ENCODE data around the gene POTEG. TPM values are rescaled to one million over a fixed set of nuclear protein-coding genes. Genes with fewer than 3 reads are reported as not detected.
A peak's percentile ranks its signal among the peaks of the same experiment; 100 is the strongest.
"Not testable (repeated sequence)": the region's sequence is repeated elsewhere in the genome, so short reads cannot be mapped to it uniquely, and the experiment has no call there.

Gene POTEG
- total RNA-seq, 2 experiments from 2014 or later: not detected

DNA sequence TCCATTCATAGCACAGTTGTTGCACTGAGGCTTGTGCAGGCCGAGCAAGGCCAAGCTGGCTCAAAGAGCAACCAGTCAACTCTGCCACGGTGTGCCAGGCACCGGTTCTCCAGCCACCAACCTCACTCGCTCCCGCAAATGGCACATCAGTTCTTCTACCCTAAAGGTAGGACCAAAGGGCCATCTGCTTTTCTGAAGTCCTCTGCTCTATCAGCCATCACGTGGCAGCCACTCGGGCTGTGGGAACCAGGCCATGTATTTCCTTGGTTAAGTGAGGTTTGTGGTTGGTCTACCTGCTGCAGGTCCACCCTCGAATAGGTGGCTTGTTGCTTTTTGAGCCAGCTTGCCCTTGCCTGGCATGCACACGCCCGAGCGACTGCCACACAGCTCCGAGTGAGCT is 39.4 kb downstream of the POTEG start:
- H3K27ac Mint-ChIP-seq; intact Hi-C loops (cut with DNase I, micrococcal nuclease); H3K36me3 ChIP-seq (ENCODE audit: insufficient read depth, low read length); H3K9me3 Mint-ChIP-seq; ATAC-seq (ENCODE audit: poor library complexity); H3K4me3 ChIP-seq (ENCODE audit: low read length); H3K27ac ChIP-seq (ENCODE audit: low read depth in 1 of 2, low read length in 2 of 2); H3K27me3 Mint-ChIP-seq; H3K27me3 ChIP-seq (ENCODE audit: control insufficient read depth in 1 of 2, insufficient read depth in 2 of 2, low read length in 2 of 2); H3K36me3 Mint-ChIP-seq (ENCODE audit: low read depth); H3K4me3 Mint-ChIP-seq; H3K4me1 ChIP-seq (ENCODE audit: insufficient read depth, low read length); H3K4me1 Mint-ChIP-seq (ENCODE audit: low read depth); POLR2A ChIA-PET; CTCF ChIA-PET: not testable (repeated sequence)
- H3K9me3 ChIP-seq (ENCODE audit: control insufficient read depth in 1 of 2, insufficient read depth in 1 of 2, low read length in 2 of 2): peaks cover 0 to 15% of the 10 kb centered on the region in 2 experiments
- peak in 1 of 14 experiments; percentile 33 for DNase-seq

DNA sequence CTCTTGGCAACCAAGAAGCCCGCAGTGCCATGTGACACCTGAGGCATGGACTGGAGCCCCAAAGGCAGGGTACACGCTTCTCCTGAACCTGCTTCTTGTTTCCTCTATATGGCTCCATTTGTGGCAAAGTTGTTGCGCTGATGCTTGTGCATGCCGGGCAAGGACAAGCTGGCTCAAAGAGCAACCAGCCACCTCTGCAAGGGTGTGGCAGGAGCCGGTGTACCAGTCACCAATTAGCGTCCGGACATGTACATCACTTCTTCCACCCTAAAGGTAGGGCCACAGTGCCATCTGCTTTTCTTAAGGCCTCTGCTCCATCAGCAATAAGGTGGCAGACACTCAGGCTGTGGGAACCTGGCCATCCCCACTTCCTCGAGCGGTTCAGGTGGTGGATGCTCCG is 43.9 kb downstream of the POTEG start:
- H3K9me3 Mint-ChIP-seq; intact Hi-C loops (cut with DNase I, micrococcal nuclease); H3K4me3 Mint-ChIP-seq; H3K27me3 Mint-ChIP-seq; H3K36me3 ChIP-seq (ENCODE audit: insufficient read depth, low read length); POLR2A ChIA-PET; CTCF ChIA-PET; H3K27ac Mint-ChIP-seq; ATAC-seq (ENCODE audit: poor library complexity); H3K4me1 ChIP-seq (ENCODE audit: insufficient read depth, low read length); H3K27me3 ChIP-seq (ENCODE audit: control insufficient read depth in 1 of 2, insufficient read depth in 2 of 2, low read length in 2 of 2); H3K4me3 ChIP-seq (ENCODE audit: low read length); H3K4me1 Mint-ChIP-seq (ENCODE audit: low read depth); H3K36me3 Mint-ChIP-seq (ENCODE audit: low read depth); H3K27ac ChIP-seq (ENCODE audit: low read depth in 1 of 2, low read length in 2 of 2): not testable (repeated sequence)
- H3K9me3 ChIP-seq (ENCODE audit: control insufficient read depth in 1 of 2, insufficient read depth in 1 of 2, low read length in 2 of 2): peaks cover 0 to 27% of the 10 kb centered on the region in 2 experiments
- DNase-seq: peak in 1 of 14 experiments; percentile 34

DNA sequence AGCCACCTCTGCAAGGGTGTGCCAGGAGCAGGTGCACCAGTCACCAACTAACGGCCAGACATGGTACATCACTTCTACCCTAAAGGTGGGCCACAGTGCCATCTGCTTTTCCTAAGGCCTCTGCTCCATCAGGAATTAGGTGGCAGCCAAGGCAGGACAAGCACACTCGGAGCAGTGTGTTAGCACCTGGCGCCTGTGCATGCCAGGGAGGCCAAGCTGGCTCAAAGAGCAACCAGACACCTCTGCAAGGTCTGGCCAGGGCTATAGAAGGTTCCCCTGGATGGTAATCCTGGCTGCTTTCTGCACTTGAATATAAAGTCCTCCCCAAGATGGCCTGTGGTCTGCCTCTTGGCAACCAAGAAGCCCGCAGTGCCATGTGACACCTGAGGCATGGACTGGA is 45.4 kb downstream of the POTEG start:
- H3K9me3 Mint-ChIP-seq; H3K27ac ChIP-seq (ENCODE audit: low read depth in 1 of 2, low read length in 2 of 2); H3K4me1 ChIP-seq (ENCODE audit: insufficient read depth, low read length); DNase-seq; H3K27ac Mint-ChIP-seq; H3K36me3 Mint-ChIP-seq (ENCODE audit: low read depth); H3K4me1 Mint-ChIP-seq (ENCODE audit: low read depth); ATAC-seq (ENCODE audit: poor library complexity); CTCF ChIA-PET; POLR2A ChIA-PET; intact Hi-C loops (cut with DNase I, micrococcal nuclease); H3K36me3 ChIP-seq (ENCODE audit: insufficient read depth, low read length); H3K4me3 Mint-ChIP-seq; H3K4me3 ChIP-seq (ENCODE audit: low read length); H3K27me3 ChIP-seq (ENCODE audit: control insufficient read depth in 1 of 2, insufficient read depth in 2 of 2, low read length in 2 of 2); H3K27me3 Mint-ChIP-seq: not testable (repeated sequence)
- peaks cover 0 to 33% of the 10 kb centered on the region in 2 experiments for H3K9me3 ChIP-seq (ENCODE audit: control insufficient read depth in 1 of 2, insufficient read depth in 1 of 2, low read length in 2 of 2)

DNA sequence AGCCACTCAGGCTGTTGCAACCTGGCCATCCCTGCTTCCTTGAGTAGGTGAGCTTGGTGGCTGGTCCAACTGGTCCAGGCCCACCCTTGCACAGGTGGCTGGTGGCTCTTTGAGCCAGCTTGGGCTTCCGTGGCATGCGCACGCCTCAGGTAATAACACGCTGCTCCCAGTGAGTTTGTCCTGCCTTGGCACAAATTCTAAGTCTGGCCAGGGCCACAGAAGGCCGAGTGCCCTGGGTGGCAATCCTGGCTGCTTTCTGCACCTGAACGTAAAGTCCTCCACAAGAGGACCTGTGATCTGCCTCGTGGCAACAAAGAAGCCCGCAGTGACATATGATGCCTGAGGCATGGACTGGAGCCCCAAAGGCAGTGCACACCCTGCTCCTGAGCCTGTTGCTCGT is 47.1 kb downstream of the POTEG start:
- H3K4me3 Mint-ChIP-seq; ATAC-seq (ENCODE audit: poor library complexity): not testable (repeated sequence)

DNA sequence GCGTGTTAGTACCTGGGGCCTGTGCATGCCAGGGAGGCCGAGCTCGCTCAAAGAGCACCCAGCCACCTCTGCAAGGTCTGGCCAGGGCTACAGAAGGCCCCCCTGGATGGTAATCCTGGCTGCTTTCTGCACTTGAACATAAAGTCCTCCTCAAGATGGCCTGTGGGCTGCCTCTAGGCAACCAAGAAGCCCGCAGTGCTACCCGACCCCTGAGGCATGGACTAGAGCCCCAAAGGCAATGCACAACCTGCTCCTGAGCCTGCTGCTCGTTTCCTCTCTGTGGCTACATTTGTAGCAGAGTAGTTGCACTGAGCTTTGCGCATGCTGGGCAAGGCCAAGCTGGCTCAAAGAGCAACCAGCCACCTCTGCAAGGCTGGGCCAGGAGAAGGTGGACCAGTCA is 47.8 kb downstream of the POTEG start:
- POLR2A ChIA-PET; intact Hi-C loops (cut with DNase I, micrococcal nuclease); H3K4me3 ChIP-seq (ENCODE audit: low read length); H3K9me3 Mint-ChIP-seq; H3K27ac Mint-ChIP-seq; H3K27ac ChIP-seq (ENCODE audit: low read depth in 1 of 2, low read length in 2 of 2); ATAC-seq (ENCODE audit: poor library complexity); H3K36me3 ChIP-seq (ENCODE audit: insufficient read depth, low read length); H3K4me3 Mint-ChIP-seq; CTCF ChIA-PET; H3K4me1 Mint-ChIP-seq (ENCODE audit: low read depth); H3K36me3 Mint-ChIP-seq (ENCODE audit: low read depth); H3K4me1 ChIP-seq (ENCODE audit: insufficient read depth, low read length); DNase-seq; H3K27me3 ChIP-seq (ENCODE audit: control insufficient read depth in 1 of 2, insufficient read depth in 2 of 2, low read length in 2 of 2); H3K27me3 Mint-ChIP-seq: not testable (repeated sequence)
- peaks cover 0 to 29% of the 10 kb centered on the region in 2 experiments for H3K9me3 ChIP-seq (ENCODE audit: control insufficient read depth in 1 of 2, insufficient read depth in 1 of 2, low read length in 2 of 2)

More for the DNA sequence above, 47.1 kb downstream of the POTEG start:
- H3K36me3 Mint-ChIP-seq (ENCODE audit: low read depth); H3K27me3 ChIP-seq (ENCODE audit: control insufficient read depth in 1 of 2, insufficient read depth in 2 of 2, low read length in 2 of 2); H3K27me3 Mint-ChIP-seq; H3K36me3 ChIP-seq (ENCODE audit: insufficient read depth, low read length); CTCF ChIA-PET; H3K27ac ChIP-seq (ENCODE audit: low read depth in 1 of 2, low read length in 2 of 2); H3K4me1 ChIP-seq (ENCODE audit: insufficient read depth, low read length); POLR2A ChIA-PET; DNase-seq; H3K27ac Mint-ChIP-seq; intact Hi-C loops (cut with DNase I, micrococcal nuclease); H3K4me1 Mint-ChIP-seq (ENCODE audit: low read depth); H3K9me3 Mint-ChIP-seq; H3K4me3 ChIP-seq (ENCODE audit: low read length): not testable (repeated sequence)
- H3K9me3 ChIP-seq (ENCODE audit: control insufficient read depth in 1 of 2, insufficient read depth in 1 of 2, low read length in 2 of 2): peaks cover 0 to 29% of the 10 kb centered on the region in 2 experiments

DNA sequence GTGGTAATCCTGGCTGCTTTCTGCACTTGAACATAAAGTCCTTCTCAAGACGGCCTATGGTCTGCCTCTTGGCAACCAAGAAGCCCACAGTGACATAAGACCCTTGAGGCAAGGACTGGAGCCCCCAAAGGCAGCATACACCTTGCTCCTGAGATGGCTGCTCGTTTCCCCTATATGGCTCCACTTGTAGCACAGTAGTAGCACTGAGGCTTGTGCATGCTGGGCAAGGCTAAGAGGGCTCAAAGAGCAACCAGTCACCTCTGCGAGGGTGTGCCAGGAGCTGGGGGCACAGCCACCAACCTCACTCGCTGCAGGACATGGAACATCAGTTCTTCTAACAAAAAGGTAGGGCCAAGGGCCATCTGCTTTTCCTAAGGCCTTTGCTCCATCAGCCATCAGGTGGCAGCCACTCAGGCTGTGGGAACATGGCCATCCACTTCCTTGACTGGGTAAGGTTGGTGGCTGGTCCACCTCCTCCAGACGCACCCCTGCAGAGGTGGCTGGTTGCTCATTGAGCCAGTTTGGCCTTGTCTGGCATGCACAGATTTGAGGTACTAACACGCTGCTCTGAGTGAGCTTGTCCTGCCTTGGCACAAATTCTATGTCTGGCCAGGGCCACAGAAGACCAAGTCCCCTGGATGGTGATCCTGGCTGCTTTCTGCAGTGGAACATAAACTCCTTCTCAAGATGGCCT is 49.9 kb downstream of the POTEG start:
- CTCF ChIA-PET; H3K36me3 ChIP-seq (ENCODE audit: insufficient read depth, low read length); H3K4me1 ChIP-seq (ENCODE audit: insufficient read depth, low read length); H3K27ac ChIP-seq (ENCODE audit: low read depth in 1 of 2, low read length in 2 of 2); H3K4me3 ChIP-seq (ENCODE audit: low read length); H3K4me3 Mint-ChIP-seq; H3K27ac Mint-ChIP-seq; DNase-seq; H3K27me3 ChIP-seq (ENCODE audit: control insufficient read depth in 1 of 2, insufficient read depth in 2 of 2, low read length in 2 of 2); H3K27me3 Mint-ChIP-seq; H3K9me3 Mint-ChIP-seq; ATAC-seq (ENCODE audit: poor library complexity); intact Hi-C loops (cut with DNase I, micrococcal nuclease); H3K4me1 Mint-ChIP-seq (ENCODE audit: low read depth); H3K36me3 Mint-ChIP-seq (ENCODE audit: low read depth); POLR2A ChIA-PET: not testable (repeated sequence)
- H3K9me3 ChIP-seq (ENCODE audit: control insufficient read depth in 1 of 2, insufficient read depth in 1 of 2, low read length in 2 of 2): peaks cover 0 to 21% of the 10 kb centered on the region in 2 experiments

DNA sequence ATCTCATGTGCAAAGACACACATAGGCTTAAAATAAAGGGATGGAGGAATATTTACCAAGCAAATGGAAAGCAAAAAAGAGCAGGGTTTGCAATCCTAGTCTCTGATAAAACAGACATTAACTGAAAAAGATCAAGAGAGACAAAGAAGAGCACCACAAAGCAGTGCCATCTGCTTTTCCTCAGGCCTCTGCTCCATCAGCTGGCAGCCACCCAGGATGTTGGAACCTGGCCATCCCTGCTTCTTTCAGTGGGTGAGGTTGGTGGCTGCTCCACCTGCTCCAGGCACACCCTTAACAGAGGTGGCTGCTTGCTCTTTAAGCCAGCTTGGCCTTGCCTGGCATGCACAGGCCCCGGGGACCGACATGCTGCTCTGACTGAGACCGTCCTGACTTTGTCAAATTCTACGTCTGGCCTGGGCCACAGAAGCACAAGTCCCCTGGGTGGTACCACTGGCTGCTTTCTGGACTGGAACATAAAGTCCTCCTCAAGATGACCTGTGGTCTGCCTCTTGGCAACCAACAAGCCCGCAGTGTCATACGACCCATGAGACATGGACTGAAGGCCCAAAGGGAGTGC is 51.0 kb downstream of the POTEG start:
- H3K27ac ChIP-seq (ENCODE audit: low read depth in 1 of 2, low read length in 2 of 2); H3K9me3 Mint-ChIP-seq; DNase-seq; H3K4me3 Mint-ChIP-seq; H3K27me3 Mint-ChIP-seq; H3K4me1 Mint-ChIP-seq (ENCODE audit: low read depth); H3K4me3 ChIP-seq (ENCODE audit: low read length); CTCF ChIA-PET; intact Hi-C loops (cut with DNase I, micrococcal nuclease); POLR2A ChIA-PET; H3K27ac Mint-ChIP-seq; H3K36me3 ChIP-seq (ENCODE audit: insufficient read depth, low read length); H3K27me3 ChIP-seq (ENCODE audit: control insufficient read depth in 1 of 2, insufficient read depth in 2 of 2, low read length in 2 of 2); H3K36me3 Mint-ChIP-seq (ENCODE audit: low read depth); H3K4me1 ChIP-seq (ENCODE audit: insufficient read depth, low read length); ATAC-seq (ENCODE audit: poor library complexity): not testable (repeated sequence)
- H3K9me3 ChIP-seq (ENCODE audit: control insufficient read depth in 1 of 2, insufficient read depth in 1 of 2, low read length in 2 of 2): peaks cover 0 to 21% of the 10 kb centered on the region in 2 experiments

Measured in CD4-positive, alpha-beta T cell (primary cell).